Sciatic nerve (tissue), 2 donors: ENCODE results near the gene KRT6A. TPM values are rescaled to one million over a fixed set of nuclear protein-coding genes. Genes with fewer than 3 reads are reported as not detected.

Source experiments
- ATAC-seq: fragments of 200-7000 bp; cut with Tn5 transposase; one replicate; pipeline ENCODE4 v1.9.1; 2020; ENCODE audit warnings: mild to moderate bottlenecking, moderate library complexity
- DNase-seq: peaks from one replicate; pipeline ENCODE4 v3.0.0-alpha.2; 2020; ENCODE audit warnings: low spot score
- intact Hi-C: fragments of 100-400 bp; cut with DNase I; formaldehyde crosslinking; loops from one replicate; pipeline ENCODE4 v1.14.2; 2022
- total RNA-seq: library from RNA; stranded (reverse); fragmentation: NEBNext Ultra II Directional; extraction: Animal tissue kit (Norgen Biotek cat#: 25700); gene quantifications from one replicate; pipeline ENCODE4 v1.2.1, GENCODE V29; 2021
- donor health status: DM: no; HTN: no; CAD: no.
- donor health status: DM: no; HTN: no; CAD: no.

KRT6A gene
- total RNA-seq, 1 donor from 2014 or later = not detected

GRCh38 chr12:52443966-52444365 lies 49.1 kb downstream of the KRT6A start:
- ATAC-seq = no peak
- intact Hi-C loops = no loop called here
- DNase-seq = no peak

- intact Hi-C loops = no loop called here
- no peak for DNase-seq
- ATAC-seq = peak; percentile 53
Measured at GRCh38 chr12:52442600-52443061, 50.4 kb downstream of the KRT6A start.

- DNase-seq (no peak), ATAC-seq (no peak)
Measured at GRCh38 chr12:52441320-52441911, 51.6 kb downstream of the KRT6A start.

GRCh38 chr12:52440821-52441319 lies 52.2 kb downstream of the KRT6A start:
- ATAC-seq (no peak), DNase-seq (no peak)
- intact Hi-C loops = no loop called here

More at GRCh38 chr12:52441320-52441911, 51.6 kb downstream of the KRT6A start:
- intact Hi-C loops = no loop called here

GRCh38 chr12:52439845-52440244 lies 53.2 kb downstream of the KRT6A start:
- intact Hi-C loops = no loop called here
- no peak for DNase-seq
- ATAC-seq = no peak

- intact Hi-C loops = no loop called here
- DNase-seq (no peak), ATAC-seq (no peak)
Measured at GRCh38 chr12:52439420-52439819, 53.6 kb downstream of the KRT6A start.

GRCh38 chr12:52438305-52439301 lies 54.5 kb downstream of the KRT6A start:
- ATAC-seq (no peak), DNase-seq (no peak)
- intact Hi-C loops = no loop called here

GRCh38 chr12:52437508-52437907 lies 55.5 kb downstream of the KRT6A start:
- DNase-seq (no peak), ATAC-seq (no peak)
- intact Hi-C loops = no loop called here

Other genes with a start within 250 kb of the KRT6A start
- 0.45 TPM for gene KRT86, start 218.6 kb downstream of the KRT6A start, total RNA-seq
- gene KRT81, start 201.7 kb downstream of the KRT6A start, total RNA-seq = not detected
- gene KRT83, start 171.9 kb downstream of the KRT6A start, total RNA-seq = not detected
- not detected for gene KRT85, start 125.8 kb downstream of the KRT6A start, total RNA-seq
- not detected for gene KRT84, start 107.6 kb downstream of the KRT6A start, total RNA-seq
- not detected for gene KRT82, start 86.9 kb downstream of the KRT6A start, total RNA-seq
- gene KRT75, start 58.9 kb downstream of the KRT6A start, total RNA-seq = not detected
- gene KRT6B, start 41.1 kb downstream of the KRT6A start, total RNA-seq = not detected
- gene KRT6C, start 19.5 kb downstream of the KRT6A start, total RNA-seq = not detected
- gene KRT5, start 27.1 kb upstream of the KRT6A start, total RNA-seq = 2.6 TPM
- not detected for gene KRT71, start 59.9 kb upstream of the KRT6A start, total RNA-seq
- not detected for gene KRT74, start 80.6 kb upstream of the KRT6A start, total RNA-seq
- gene KRT72, start 108.2 kb upstream of the KRT6A start, total RNA-seq = 0.18 TPM
- not detected for gene KRT73, start 125.3 kb upstream of the KRT6A start, total RNA-seq
- not detected for gene KRT2, start 159.0 kb upstream of the KRT6A start, total RNA-seq
- 1.3 TPM for gene KRT1, start 187.2 kb upstream of the KRT6A start, total RNA-seq
- gene KRT77, start 210.3 kb upstream of the KRT6A start, total RNA-seq = not detected